Activated CD4-positive, CD25-positive, alpha-beta regulatory T cell treated with anti-CD3 and anti-CD28 coated beads, Interleukin-2, amount 50 U/mL, for 24 hours (primary cell): ENCODE measurements around the gene SERTAD3.
"Not testable (repeated sequence)": the region's sequence is repeated elsewhere in the genome, so short reads cannot be mapped to it uniquely, and the experiment has no call there.

Experiments
- ATAC-seq, 2 donors: fragments of 150-1000 bp; cut with Tn5 transposase; one replicate each; pipeline ENCODE4 v1.10.0; 2021; ENCODE audit warnings: mild to moderate bottlenecking in 1 of 2, moderate library complexity in 1 of 2

Gene SERTAD3, protein sequence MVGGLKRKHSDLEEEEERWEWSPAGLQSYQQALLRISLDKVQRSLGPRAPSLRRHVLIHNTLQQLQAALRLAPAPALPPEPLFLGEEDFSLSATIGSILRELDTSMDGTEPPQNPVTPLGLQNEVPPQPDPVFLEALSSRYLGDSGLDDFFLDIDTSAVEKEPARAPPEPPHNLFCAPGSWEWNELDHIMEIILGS

DNA sequence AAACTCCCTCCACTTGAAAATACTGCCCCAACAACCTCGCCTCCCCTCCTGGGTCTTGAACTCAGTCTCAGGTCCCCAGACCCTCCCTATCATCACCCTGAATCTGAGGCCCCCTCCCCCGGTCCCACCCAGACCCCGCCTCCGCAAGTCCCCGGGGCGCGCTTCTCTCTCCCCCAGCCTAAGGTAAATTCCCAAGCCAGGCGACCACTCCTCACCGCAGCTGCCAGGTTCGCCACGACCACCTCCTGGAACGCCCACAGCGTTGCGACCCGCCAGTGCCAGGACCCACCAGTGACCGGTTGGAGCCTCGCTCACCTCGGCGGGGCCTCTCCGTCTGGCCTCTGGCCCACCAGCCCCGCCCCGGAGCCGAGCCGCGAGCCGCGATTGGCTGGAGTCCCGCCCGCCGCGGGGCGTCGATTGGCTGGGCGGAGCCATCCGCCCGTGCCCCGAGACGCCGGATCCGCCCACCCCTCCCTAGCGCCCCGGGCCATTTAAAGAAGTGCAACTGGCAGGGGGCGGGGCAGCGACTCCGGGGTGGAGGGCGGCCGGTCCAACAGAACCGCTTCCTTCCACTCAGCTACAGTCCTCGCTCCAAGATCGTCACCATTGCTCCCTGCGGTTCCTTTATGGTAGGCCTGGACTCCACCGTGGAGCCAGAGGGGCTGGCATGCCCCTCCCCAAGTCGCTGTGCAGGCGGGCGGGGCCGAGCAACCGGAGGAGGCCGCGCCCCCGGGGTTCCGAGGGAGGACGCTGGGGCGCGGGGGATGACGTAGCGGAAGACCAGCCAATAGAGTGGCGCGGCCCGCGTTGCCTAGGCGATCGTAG, at the start of gene SERTAD3:
SERTAD3 (minus strand) TSS at position 336 of the 825 bp plus-strand sequence. CDS start 2,255 bp downstream, outside the sequence.
- ATAC-seq: peak; percentile 71 to 72

DNA sequence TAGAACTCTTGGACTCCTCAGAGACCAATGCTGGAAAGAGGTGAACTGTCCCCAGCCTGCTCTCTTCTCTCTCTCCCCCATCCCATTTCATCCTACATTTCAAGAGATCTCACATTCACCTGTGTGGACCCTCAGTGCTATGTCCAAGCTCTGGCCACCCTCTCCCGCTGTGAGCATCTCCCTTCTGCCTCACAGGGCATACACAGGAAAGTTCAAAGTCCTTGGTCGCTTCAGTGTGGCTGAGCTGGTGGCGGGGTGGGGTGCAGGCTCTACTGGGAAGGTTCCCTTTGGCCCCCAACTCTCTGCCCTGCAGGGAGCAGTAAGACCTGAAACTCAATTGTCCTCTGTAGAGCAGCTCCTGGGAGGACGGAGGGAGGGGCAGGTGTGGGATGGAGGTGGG, 49.6 kb upstream of the SERTAD3 start:
- no peak for ATAC-seq

- no peak for ATAC-seq
These were observed 48.1 kb upstream of the SERTAD3 start for GRCh38 chr19:40492274-40492673.

DNA sequence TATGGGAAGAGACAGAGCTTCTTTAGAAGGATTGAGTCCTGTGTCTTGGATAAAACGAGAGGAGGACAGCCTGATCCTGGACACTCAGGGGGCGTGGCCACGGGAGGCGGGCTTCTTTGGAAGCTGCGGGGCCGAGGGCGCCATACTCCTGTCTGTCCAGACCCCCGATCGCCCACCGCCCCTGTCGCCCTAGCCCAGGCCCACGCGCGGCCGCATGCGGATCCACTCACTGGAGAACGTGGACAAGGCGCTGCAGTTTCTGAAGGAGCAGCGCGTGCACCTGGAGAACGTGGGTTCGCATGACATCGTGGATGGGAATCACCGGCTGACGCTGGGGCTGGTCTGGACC, 45.7 kb upstream of the SERTAD3 start:
- ATAC-seq: no peak

DNA sequence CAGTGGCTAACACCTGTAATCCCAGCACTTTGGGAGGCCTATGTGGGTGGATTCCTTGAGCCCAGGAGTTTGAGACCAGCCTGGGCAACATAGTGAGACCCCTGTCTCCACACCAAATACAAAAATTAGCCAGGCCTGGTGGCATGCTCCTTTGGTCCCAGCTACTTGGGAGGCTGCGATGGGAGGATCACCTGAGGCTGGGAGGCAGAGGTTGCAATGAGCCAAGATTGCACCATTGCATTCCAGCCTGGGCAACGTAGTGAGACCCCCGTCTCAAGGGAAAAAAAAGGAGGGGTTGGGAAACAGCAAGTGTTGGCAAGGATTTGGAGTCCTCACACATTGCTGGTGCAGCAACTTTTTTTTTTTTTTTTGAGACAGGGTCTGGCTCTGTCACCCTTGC, 41.9 kb upstream of the SERTAD3 start:
- ATAC-seq: no peak

GRCh38 chr19:40475878-40476644, 31.9 kb upstream of the SERTAD3 start:
- ATAC-seq: peak; percentile 65 to 88

- no peak for ATAC-seq
These were observed 30.6 kb upstream of the SERTAD3 start for GRCh38 chr19:40474737-40475136.

GRCh38 chr19:40472516-40472915, 28.4 kb upstream of the SERTAD3 start:
- ATAC-seq: no peak

DNA sequence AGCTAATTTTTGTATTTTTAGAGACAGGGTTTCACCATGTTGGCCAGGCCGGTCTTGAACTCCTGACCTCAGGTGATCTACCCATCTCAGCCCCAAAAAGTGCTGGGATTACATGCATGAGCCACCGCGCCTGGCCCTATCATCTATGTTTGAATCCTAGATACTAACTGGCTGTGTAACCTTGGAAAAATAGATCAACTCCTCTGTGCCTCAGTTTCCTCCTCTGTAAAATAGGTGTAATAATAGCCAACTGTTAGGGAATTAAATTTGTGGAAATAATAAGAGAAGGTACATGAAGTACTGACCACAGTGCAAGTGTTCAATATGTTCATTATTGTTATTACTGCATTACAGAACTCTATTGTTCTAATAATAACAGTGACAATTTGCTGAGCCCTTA, 27.0 kb upstream of the SERTAD3 start:
- no peak for ATAC-seq

DNA sequence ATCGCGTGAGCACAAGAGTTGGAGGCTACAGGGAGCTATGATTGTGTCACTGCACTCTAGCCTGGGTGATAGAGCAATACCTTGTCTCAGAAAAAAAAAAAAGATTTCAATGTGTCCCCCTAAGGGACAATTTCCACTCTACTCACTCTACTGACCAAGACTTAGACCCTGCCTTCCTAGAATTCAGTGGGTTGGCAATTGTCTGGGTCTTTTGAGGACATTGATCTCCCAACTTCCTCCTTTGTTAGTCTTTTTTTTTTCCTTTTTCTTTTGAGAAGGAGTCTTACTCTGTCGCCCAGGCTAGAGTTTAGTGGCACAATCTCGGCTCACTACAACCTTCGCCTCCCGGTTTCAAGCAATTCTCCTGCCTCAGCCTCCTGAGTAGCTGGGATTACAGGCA, 24.9 kb upstream of the SERTAD3 start:
- ATAC-seq: no peak

- no peak for ATAC-seq
These were observed 23.0 kb upstream of the SERTAD3 start, which contains the start of gene SPTBN4 for GRCh38 chr19:40466985-40467734. TSS of gene SPTBN4 (plus strand) at chr19:40467001. CDS start at chr19:40472622, 5,621 bp downstream.

- ATAC-seq: peak; percentile 84 to 85
These were observed 22.3 kb upstream of the SERTAD3 start for GRCh38 chr19:40466219-40466984.

DNA sequence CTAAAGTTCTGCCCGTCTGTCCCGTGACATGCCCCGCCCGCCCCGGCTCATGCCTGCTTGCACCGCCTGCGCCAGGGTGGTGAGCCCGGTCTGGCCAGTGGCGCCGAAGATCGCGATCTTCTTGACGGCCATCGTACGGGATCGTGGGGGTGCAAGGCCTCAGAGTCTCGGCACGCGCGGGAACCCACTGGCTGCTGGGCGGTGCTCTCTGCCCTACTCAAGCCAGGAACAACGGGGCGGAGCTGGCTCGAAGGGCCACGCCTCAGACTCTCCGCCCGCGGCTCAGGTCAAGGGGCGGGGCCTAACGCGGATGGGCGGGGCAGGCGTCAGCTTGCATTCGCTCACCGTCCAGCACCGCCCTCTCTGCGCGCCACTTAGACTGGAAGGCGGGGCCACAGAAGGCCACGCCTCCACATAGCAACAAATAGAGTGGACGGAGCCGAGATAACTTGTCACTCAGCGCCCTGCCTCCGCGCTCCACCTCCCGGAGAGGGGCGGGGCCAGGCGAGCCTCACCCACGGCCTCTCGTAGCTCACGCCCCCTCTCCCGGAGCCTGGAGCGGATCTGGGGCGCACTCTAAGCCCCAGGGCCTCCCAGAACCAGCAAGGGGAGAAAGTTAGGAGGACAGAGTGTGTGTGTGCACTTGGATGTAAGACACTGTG, 21.6 kb upstream of the SERTAD3 start, which contains the start of gene BLVRB:
BLVRB (minus strand) TSS at position 189 of the 662 bp plus-strand sequence; CDS start at position 132, 57 bp downstream.
- peak; percentile 70 to 82 for ATAC-seq

GRCh38 chr19:40465025-40465556, 21.0 kb upstream of the SERTAD3 start:
- ATAC-seq: no peak

DNA sequence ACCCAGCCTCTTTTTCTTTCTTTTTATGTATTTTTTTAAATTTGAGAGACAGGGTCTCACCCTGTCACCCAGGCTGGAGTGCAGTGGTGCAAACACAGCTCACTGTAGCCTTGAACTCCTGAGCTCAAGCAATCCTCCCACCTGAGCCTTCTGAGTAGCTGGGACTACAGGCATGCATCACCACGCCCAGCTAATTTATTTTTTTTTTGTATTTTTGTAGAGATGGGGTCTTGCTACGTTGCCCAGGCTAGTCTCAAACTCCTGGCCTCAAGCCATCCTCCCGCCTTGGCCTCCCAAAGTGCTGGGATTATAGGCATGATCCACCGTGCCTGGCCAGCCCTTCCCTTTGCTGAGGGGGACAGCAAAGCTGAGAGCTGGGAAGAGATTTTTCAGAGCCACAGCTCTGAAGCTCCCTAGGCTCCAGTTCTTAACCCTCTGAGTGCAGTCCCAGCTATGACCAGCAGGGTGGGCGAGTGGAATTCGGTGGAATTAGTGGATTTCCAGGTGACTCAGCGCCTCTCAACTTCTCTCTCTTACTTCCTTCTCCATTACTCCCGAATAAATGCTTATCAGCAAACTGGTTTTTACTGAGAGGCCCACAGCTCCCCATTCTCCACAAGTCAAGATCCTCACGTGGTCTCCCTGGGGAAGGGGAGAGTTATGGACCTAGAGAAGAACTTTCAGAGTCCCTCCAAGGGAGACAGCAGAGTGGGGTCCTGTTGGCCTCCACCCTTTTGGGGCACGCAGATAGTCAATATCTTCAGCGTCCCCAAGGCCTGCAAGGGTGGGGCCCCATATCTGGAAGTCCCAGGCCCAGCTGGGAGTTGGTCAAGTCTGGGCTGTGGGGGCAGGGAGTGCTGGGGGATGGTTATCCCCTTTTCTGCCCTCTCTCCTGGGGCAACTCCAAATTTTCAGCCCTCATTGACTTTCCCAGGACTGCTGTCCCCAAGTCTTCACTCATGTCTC, 20.2 kb upstream of the SERTAD3 start:
- ATAC-seq: no peak

DNA sequence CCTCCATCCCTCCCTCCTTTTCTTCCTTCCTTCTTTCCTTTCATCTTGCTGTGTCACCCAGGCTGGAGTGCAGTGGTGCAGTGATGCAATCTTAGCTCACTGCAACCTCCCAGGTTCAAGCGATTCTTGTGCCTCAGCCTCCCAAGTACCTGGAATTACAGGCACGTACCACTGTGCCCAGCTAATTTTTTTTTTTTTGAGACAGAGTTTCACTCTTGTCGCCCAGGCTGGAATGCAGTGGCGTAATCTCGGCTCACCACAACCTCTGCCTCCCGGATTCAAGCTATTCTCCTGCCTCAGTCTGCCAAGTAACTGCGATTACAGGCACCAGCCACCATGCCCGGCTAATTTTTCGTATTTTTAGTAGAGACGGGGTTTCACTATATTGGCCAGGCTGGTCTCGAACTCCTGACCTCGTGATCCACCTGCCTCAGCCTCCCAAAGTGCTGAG, 19.5 kb upstream of the SERTAD3 start:
- not testable (repeated sequence) for ATAC-seq

DNA sequence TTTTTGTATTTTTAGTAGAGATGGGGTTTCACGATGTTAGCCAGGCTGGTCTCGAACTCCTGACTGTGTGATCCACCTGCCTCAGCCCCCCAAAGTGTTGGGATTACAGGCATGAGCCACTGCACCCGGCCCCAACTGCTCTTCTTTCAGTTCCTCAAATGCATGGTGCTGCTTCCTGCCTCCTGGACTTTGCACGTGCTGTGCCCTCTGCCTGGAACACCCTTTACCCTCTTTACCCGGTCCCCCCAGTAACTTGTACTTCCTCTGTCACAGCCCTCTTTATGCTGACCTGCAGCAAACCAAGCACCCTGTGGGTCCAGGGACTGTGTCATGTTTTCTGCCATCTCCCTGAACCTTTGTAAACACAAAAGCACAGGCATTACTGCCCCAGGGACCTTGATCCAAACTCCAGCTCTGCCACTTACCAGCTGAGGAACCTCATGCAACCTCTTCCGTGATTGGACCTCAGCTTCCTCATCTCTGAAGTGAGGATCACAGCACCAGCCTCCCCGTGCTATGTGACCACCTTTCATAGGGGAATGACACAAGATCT, 17.6 kb upstream of the SERTAD3 start:
- no peak for ATAC-seq

DNA sequence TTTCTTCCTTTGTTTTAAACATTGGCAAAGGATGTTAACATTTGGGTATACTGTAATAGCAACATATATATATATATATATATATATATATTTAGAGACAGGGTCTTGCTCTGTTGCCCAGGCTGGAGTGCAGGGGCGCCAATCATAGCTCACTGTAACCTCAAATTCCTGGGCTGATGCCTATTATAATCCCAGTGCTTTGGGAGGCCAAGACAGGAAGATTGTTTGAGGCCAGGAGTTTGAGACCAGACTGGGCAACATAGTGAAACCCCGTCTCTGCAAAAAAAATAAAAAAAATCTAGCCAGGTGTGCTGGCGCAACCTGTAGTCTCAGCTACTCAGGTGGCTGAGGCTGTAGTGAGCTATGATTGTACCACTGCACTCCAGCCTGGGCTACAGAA, 16.1 kb upstream of the SERTAD3 start:
- no peak for ATAC-seq

DNA sequence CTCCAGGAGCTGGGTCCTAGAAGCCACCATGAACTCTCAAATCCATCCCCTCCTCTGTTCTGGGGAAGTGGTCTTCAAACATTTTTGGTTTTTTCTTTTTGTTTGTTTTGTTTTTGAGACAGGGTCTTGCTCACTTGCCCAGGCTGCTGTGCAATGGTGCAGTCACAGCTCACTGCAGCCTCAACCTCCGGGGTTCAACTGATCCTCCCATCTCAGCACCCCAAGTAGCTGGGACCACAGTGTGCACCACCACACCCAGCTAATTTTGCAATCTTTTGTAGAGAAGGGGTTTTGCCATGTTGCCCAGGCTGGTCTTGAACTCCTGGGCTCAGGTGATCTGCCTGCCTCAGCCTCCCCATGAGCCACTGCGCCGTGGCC, 14.5 kb upstream of the SERTAD3 start:
- no peak for ATAC-seq
